GM20000 (cell line): ENCODE data around the gene COPS3.

ENCODE experiments used
- DNase-seq: peaks from one replicate; pipeline ENCODE4 v3.0.0; 2012; ENCODE audit warnings: low spot score
- TF ChIP-seq, protein P1 (sequence below): IDR thresholded peaks from 2 replicates; pipeline ENCODE4 v1.5.1; 2012; ENCODE audit warnings: mild to moderate bottlenecking, control low read depth; ENCODE audit errors: extremely low read depth, missing control alignments

The COPS3 gene

DNA sequence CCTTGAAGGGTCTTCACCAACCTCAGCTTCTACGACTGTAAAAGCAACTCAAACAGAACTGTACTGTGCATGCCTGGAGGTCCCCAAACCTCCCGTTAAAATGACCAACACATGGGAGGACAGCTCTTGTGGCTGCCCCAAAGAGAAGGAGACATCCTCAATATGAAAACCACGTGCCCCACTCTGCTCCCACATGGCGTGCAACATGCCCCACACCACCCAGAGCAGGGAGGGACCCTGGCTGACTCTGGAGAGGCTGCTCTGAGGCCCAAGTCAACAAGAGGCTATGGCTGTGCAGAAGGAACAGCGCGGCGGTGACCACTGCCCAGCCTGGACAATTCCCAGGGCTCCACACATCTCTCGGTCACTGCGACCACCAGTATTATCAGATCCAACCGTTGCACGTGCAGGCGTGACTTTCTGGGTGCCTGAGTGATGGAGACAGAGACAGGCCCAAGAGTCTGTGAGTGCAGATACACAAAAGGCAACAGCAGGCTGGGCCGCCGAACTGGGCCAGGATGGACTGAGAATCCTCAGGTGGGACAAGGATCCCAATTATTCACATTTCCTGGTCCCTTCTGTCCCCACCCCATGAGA lies 76.3 kb downstream of the COPS3 start:
- DNase-seq, result no peak
- TF ChIP-seq, protein P1, sequence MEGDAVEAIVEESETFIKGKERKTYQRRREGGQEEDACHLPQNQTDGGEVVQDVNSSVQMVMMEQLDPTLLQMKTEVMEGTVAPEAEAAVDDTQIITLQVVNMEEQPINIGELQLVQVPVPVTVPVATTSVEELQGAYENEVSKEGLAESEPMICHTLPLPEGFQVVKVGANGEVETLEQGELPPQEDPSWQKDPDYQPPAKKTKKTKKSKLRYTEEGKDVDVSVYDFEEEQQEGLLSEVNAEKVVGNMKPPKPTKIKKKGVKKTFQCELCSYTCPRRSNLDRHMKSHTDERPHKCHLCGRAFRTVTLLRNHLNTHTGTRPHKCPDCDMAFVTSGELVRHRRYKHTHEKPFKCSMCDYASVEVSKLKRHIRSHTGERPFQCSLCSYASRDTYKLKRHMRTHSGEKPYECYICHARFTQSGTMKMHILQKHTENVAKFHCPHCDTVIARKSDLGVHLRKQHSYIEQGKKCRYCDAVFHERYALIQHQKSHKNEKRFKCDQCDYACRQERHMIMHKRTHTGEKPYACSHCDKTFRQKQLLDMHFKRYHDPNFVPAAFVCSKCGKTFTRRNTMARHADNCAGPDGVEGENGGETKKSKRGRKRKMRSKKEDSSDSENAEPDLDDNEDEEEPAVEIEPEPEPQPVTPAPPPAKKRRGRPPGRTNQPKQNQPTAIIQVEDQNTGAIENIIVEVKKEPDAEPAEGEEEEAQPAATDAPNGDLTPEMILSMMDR, result no peak

DNA sequence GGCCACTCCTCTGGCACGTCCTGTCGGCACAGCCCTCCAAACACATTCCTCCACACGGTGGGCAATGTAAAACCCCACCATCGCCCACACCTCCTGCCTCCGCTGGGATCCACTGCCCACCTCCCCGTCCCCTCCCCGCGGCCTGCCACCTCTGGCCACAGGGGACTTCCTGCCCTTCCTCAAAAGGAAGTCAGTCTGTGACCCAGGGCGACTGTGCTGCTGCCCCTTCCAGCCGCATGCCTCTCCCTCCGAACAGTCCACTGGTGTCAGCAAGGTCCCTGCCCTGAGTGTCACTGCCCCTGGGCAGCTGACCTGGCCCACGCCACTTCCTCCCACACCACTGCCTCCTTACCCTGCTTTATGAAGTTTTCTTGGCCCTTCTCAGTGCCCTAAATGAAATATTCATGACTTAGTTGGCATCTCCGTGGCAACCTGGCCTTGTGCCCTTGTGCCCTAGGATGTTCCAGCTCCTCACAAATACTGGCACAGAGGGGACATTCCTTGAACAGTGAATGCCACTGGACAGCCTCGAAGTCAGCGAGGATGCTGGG lies 76.9 kb downstream of the COPS3 start:
- TF ChIP-seq, protein P1, result no peak
- no peak for DNase-seq

DNA sequence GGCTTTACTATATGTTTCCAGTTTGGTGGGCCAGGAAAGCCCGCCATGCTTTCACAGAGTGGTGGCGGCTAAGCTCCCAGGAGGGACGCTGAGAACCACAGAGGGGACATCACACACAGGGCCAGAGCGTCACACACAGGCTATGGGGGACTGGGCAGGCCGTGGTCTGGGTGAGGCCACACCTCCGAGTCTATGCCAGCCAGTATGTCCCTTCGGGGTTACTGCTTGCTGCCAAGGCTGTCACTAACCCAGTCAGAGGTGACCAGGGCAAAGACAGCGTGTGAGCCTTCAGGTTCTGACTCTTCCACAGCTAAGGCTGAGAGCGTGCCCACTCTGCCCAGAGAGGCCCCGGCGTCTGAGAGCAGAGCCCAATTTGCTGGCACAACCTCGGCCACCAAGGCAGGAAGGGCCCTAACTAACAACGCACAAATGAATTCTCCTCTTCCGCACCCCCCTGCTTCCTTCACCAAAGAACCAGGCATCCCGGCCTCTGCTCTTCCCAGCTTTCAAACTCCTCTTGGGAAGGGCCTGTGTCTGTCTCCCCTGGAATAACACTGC lies 77.8 kb downstream of the COPS3 start:
- TF ChIP-seq, protein P1, result no peak
- no peak for DNase-seq

DNA sequence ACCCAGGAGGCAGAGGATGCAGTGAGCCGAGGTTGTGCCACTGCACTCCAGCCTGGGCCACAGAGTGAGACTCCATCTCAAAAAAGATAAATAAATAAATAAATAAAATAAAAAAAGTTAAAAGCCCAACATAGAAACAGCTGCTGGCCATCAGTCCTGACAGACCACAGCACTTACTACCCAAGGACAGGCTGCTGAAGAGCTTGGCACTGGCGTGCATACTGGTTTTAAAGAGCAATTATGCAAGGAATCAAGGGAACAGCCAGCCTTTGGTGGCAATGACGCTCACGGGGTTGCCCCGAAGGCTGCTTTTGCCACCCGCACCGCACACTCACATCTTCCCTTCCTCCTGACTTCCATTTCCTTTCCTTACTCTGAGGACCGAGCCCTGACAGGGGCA lies 79.1 kb downstream of the COPS3 start:
- DNase-seq, result no peak
- TF ChIP-seq, protein P1, result no peak

DNA sequence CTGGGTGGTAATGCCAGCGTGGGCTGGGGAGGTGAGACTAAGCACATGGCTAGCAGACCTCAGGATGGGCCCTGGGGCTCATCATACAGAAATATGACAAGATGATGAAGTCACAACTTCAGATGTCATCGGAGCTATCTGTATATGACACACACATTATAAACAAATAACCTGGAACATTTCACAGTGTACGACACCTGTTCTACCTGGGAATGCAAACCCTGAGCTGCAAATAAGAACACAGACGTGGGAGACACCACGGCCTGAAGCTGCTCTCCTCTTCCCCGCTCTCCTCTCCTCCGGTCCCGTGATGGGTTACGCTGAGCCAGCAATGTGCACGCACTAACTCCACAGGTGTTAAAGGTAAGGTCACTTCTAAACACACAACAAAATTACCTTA lies 79.8 kb downstream of the COPS3 start:
- DNase-seq, result no peak
- TF ChIP-seq, protein P1, result no peak

DNA sequence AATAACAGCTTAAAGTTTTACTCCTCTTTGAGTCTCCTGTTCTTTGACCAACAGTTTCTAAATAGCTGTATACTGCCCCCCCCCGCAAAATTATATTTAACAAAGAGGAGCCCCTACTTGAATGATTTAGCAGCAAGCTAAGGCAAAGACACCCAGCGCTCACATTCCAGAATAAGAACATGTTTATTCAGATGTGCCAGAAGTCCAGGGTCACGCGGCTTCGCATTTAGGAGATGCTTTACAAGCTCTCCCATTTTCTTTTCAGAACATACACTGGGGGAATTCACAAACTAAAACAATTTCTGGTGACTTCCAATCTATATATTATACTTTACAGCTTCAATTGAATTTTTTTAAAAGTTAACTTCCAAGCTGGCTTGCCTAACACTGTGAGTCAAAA lies 80.2 kb downstream of the COPS3 start:
- DNase-seq, result no peak
- TF ChIP-seq, protein P1, result no peak

DNA sequence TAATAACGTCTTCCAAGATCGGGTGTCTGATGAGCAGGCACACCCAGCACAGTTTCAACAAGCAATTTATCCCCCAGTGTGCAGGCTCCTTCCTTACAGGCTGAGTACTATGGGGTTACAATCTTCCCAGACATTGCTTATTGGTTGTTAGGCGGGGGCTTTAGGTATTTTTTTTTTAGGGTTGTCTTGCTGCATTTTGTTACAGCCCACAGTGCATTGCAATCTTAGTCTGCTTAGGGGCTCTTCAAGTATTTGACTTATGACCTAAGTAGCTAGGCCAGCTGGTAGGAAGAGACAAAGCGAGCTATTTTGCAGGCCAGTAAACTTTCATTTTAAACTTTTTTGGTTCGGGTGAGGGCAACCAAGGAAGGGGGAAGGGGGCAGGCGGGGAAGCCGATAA lies 80.7 kb downstream of the COPS3 start:
- no peak for DNase-seq
- TF ChIP-seq, protein P1, result no peak
